ENCODE measurements around the gene GALNT17. TPM values are rescaled to one million over a fixed set of nuclear protein-coding genes. Genes with fewer than 3 reads are reported as not detected.
A peak's percentile ranks its signal among the peaks of the same experiment; 100 is the strongest.
"Not testable (repeated sequence)": the region's sequence is repeated elsewhere in the genome, so short reads cannot be mapped to it uniquely, and the experiment has no call there.

Gene GALNT17
- total and polyA plus RNA-seq, 5 donors = 0.71 to 9.0 (median 5.2) TPM

- WGBS = 72% methylated on average over 3 of the region's 3 CpGs
- no peak for ATAC-seq
- no peak overlapping the region for H3K27ac ChIP-seq (ENCODE audit: low read length)
These were observed 76.9 kb downstream of the GALNT17 start for GRCh38 chr7:71208881-71209280.

GRCh38 chr7:71209484-71209883, 77.5 kb downstream of the GALNT17 start:
- DNase-seq; H3K4me1 ChIP-seq (ENCODE audit: control insufficient read depth, insufficient read depth, low read length); H3K4me3 ChIP-seq (ENCODE audit: low read length); ATAC-seq; H3K9me3 ChIP-seq (ENCODE audit: control insufficient read depth, low read length); intact Hi-C loops (cut with DNase I); H3K27ac ChIP-seq (ENCODE audit: low read length); H3K27me3 ChIP-seq (ENCODE audit: control insufficient read depth, insufficient read depth): not testable (repeated sequence)
- 76% methylated on average over 4 of the region's 4 CpGs for WGBS

More at GRCh38 chr7:71208881-71209280, 76.9 kb downstream of the GALNT17 start:
- no peaks in the 10 kb centered on the region for H3K27me3 ChIP-seq (ENCODE audit: control insufficient read depth, insufficient read depth)
- no peaks in the 10 kb centered on the region for H3K4me1 ChIP-seq (ENCODE audit: control insufficient read depth, insufficient read depth, low read length)
- no peak for DNase-seq
- H3K4me3 ChIP-seq (ENCODE audit: low read length) = no peak overlapping the region
- intact Hi-C loops (cut with DNase I) = no loop called here
- H3K9me3 ChIP-seq (ENCODE audit: control insufficient read depth, low read length) = no peaks in the 10 kb centered on the region

GRCh38 chr7:71210220-71210619, 78.3 kb downstream of the GALNT17 start:
- Histone ChIP-seq H3K27me3 (ENCODE audit: control insufficient read depth, insufficient read depth) (no peaks in the 10 kb centered on the region), H3K27ac (ENCODE audit: low read length) (no peak overlapping the region), H3K4me3 (ENCODE audit: low read length) (no peak overlapping the region), H3K4me1 (ENCODE audit: control insufficient read depth, insufficient read depth, low read length) (no peaks in the 10 kb centered on the region), H3K9me3 (ENCODE audit: control insufficient read depth, low read length) (no peaks in the 10 kb centered on the region)
- no peak for DNase-seq
- 72% methylated on average over 5 of the region's 5 CpGs for WGBS
- intact Hi-C loops (cut with DNase I) = no loop called here
- ATAC-seq = no peak

GRCh38 chr7:71212433-71212832, 80.5 kb downstream of the GALNT17 start:
- WGBS = 88% methylated on average over 4 of the region's 4 CpGs

GRCh38 chr7:71216211-71216610, 84.3 kb downstream of the GALNT17 start:
- Histone ChIP-seq H3K4me3 (ENCODE audit: low read length) (no peak overlapping the region), H3K9me3 (ENCODE audit: control insufficient read depth, low read length) (no peaks in the 10 kb centered on the region), H3K27ac (ENCODE audit: low read length) (no peak overlapping the region), H3K4me1 (ENCODE audit: control insufficient read depth, insufficient read depth, low read length) (no peaks in the 10 kb centered on the region), H3K27me3 (ENCODE audit: control insufficient read depth, insufficient read depth) (no peaks in the 10 kb centered on the region)
- ATAC-seq = no peak
- intact Hi-C loops (cut with DNase I) = no loop called here
- WGBS = 87% methylated on average over 4 of the region's 4 CpGs
- no peak for DNase-seq

More at GRCh38 chr7:71212433-71212832, 80.5 kb downstream of the GALNT17 start:
- intact Hi-C loops (cut with DNase I); H3K27ac ChIP-seq (ENCODE audit: low read length); H3K4me1 ChIP-seq (ENCODE audit: control insufficient read depth, insufficient read depth, low read length); H3K27me3 ChIP-seq (ENCODE audit: control insufficient read depth, insufficient read depth); H3K9me3 ChIP-seq (ENCODE audit: control insufficient read depth, low read length); ATAC-seq; DNase-seq; H3K4me3 ChIP-seq (ENCODE audit: low read length): not testable (repeated sequence)

GRCh38 chr7:71220210-71220695, 88.3 kb downstream of the GALNT17 start:
- DNase-seq (no peak), ATAC-seq (peak; percentile 31 to 55)
- no peaks in the 10 kb centered on the region for H3K9me3 ChIP-seq (ENCODE audit: control insufficient read depth, low read length)
- no peak overlapping the region for H3K27ac ChIP-seq (ENCODE audit: low read length)
- H3K27me3 ChIP-seq (ENCODE audit: control insufficient read depth, insufficient read depth) = no peaks in the 10 kb centered on the region
- no peak overlapping the region for H3K4me3 ChIP-seq (ENCODE audit: low read length)
- WGBS = 54% methylated on average over 5 of the region's 5 CpGs
- no peaks in the 10 kb centered on the region for H3K4me1 ChIP-seq (ENCODE audit: control insufficient read depth, insufficient read depth, low read length)
- intact Hi-C loops (cut with DNase I) = no loop called here

GRCh38 chr7:71221049-71221448, 89.1 kb downstream of the GALNT17 start:
- Histone ChIP-seq H3K27ac (ENCODE audit: low read length) (peak overlapping the region; percentile 15), H3K4me1 (ENCODE audit: control insufficient read depth, insufficient read depth, low read length) (no peaks in the 10 kb centered on the region), H3K27me3 (ENCODE audit: control insufficient read depth, insufficient read depth) (no peaks in the 10 kb centered on the region), H3K4me3 (ENCODE audit: low read length) (no peak overlapping the region), H3K9me3 (ENCODE audit: control insufficient read depth, low read length) (no peaks in the 10 kb centered on the region)
- intact Hi-C loops (cut with DNase I) = no loop called here
- DNase-seq (no peak), ATAC-seq (no peak)
- WGBS = 91% methylated on average over 1 of the region's 1 CpG

GRCh38 chr7:71221549-71221948, 89.6 kb downstream of the GALNT17 start:
- Histone ChIP-seq H3K27ac (ENCODE audit: low read length) (no peak overlapping the region), H3K4me1 (ENCODE audit: control insufficient read depth, insufficient read depth, low read length) (no peaks in the 10 kb centered on the region), H3K9me3 (ENCODE audit: control insufficient read depth, low read length) (no peaks in the 10 kb centered on the region), H3K4me3 (ENCODE audit: low read length) (no peak overlapping the region), H3K27me3 (ENCODE audit: control insufficient read depth, insufficient read depth) (no peaks in the 10 kb centered on the region)
- intact Hi-C loops (cut with DNase I) = no loop called here
- DNase-seq = no peak
- ATAC-seq = no peak
- 79% methylated on average over 3 of the region's 3 CpGs for WGBS

- Histone ChIP-seq H3K9me3 (ENCODE audit: control insufficient read depth, low read length) (no peaks in the 10 kb centered on the region), H3K4me1 (ENCODE audit: control insufficient read depth, insufficient read depth, low read length) (no peaks in the 10 kb centered on the region), H3K27ac (ENCODE audit: low read length) (no peak overlapping the region), H3K27me3 (ENCODE audit: control insufficient read depth, insufficient read depth) (no peaks in the 10 kb centered on the region), H3K4me3 (ENCODE audit: low read length) (no peak overlapping the region)
- intact Hi-C loops (cut with DNase I) = no loop called here
- ATAC-seq (no peak), DNase-seq (no peak)
- WGBS = 86% methylated on average over 5 of the region's 5 CpGs
These were observed 95.2 kb downstream of the GALNT17 start for GRCh38 chr7:71227126-71227525.

GRCh38 chr7:71229148-71229547, 97.2 kb downstream of the GALNT17 start:
- no peak for ATAC-seq
- no peaks in the 10 kb centered on the region for H3K4me1 ChIP-seq (ENCODE audit: control insufficient read depth, insufficient read depth, low read length)
- no peaks in the 10 kb centered on the region for H3K27me3 ChIP-seq (ENCODE audit: control insufficient read depth, insufficient read depth)
- no peak for DNase-seq
- 67% methylated on average over 10 of the region's 10 CpGs for WGBS
- H3K27ac ChIP-seq (ENCODE audit: low read length) = no peak overlapping the region
- H3K4me3 ChIP-seq (ENCODE audit: low read length) = no peak overlapping the region
- intact Hi-C loops (cut with DNase I) = no loop called here
- no peaks in the 10 kb centered on the region for H3K9me3 ChIP-seq (ENCODE audit: control insufficient read depth, low read length)

GRCh38 chr7:71229699-71230098, 97.8 kb downstream of the GALNT17 start:
- Histone ChIP-seq H3K27me3 (ENCODE audit: control insufficient read depth, insufficient read depth) (no peaks in the 10 kb centered on the region), H3K9me3 (ENCODE audit: control insufficient read depth, low read length) (no peaks in the 10 kb centered on the region), H3K4me1 (ENCODE audit: control insufficient read depth, insufficient read depth, low read length) (no peaks in the 10 kb centered on the region), H3K4me3 (ENCODE audit: low read length) (no peak overlapping the region), H3K27ac (ENCODE audit: low read length) (no peak overlapping the region)
- DNase-seq (no peak), ATAC-seq (no peak)
- 84% methylated on average over 6 of the region's 6 CpGs for WGBS
- intact Hi-C loops (cut with DNase I) = no loop called here

GRCh38 chr7:71235253-71235652, 103.3 kb downstream of the GALNT17 start:
- H3K9me3 ChIP-seq (ENCODE audit: control insufficient read depth, low read length) = no peaks in the 10 kb centered on the region
- WGBS = 84% methylated on average over 10 of the region's 10 CpGs
- ATAC-seq = no peak
- DNase-seq = no peak
- H3K4me1 ChIP-seq (ENCODE audit: control insufficient read depth, insufficient read depth, low read length) = no peaks in the 10 kb centered on the region
- H3K27ac ChIP-seq (ENCODE audit: low read length) = no peak overlapping the region
- no peaks in the 10 kb centered on the region for H3K27me3 ChIP-seq (ENCODE audit: control insufficient read depth, insufficient read depth)
- intact Hi-C loops (cut with DNase I) = loop anchor here in 1 of 4 donors (5.0 kb wide), 1 partner anchor 497 kb away; no protein-coding TSS in a partner anchor
- no peak overlapping the region for H3K4me3 ChIP-seq (ENCODE audit: low read length)
